Testis (tissue), 3 donors: ENCODE results near the gene SCARB1. TPM values are rescaled to one million over a fixed set of nuclear protein-coding genes. Genes with fewer than 3 reads are reported as not detected.
A peak's percentile ranks its signal among the peaks of the same experiment; 100 is the strongest.
"Not testable (repeated sequence)": the region's sequence is repeated elsewhere in the genome, so short reads cannot be mapped to it uniquely, and the experiment has no call there.

Experiments
- DNase-seq: peaks from one replicate; pipeline ENCODE4 v3.0.0-alpha.2; 2019
- H3K27ac ChIP-seq, 2 donors: fragments of 200-600 bp; sonication (generic); one replicate each; pipeline ENCODE4 v1.5.1; 2019
- H3K27me3 ChIP-seq: fragments of 200-600 bp; sonication (generic); one replicate; pipeline ENCODE4 v1.5.1; 2019
- H3K36me3 ChIP-seq: fragments of 200-600 bp; sonication (generic); one replicate; pipeline ENCODE4 v1.5.1; 2017; ENCODE audit warnings: low read depth; ENCODE audit errors: missing control alignments
- H3K4me1 ChIP-seq: fragments of 200-600 bp; sonication (generic); one replicate; pipeline ENCODE4 v1.5.1; 2019
- H3K4me3 ChIP-seq, 2 donors: fragments of 200-600 bp; sonication (generic); one replicate each; pipeline ENCODE4 v1.5.1; 2017 to 2019
- H3K9me3 ChIP-seq: fragments of 200-600 bp; sonication (generic); one replicate; pipeline ENCODE4 v1.5.1; 2017
- CTCF ChIP-seq, 3 experiments: fragments of 450-650 bp in 2 of 3; fragments of 200-600 bp in 1 of 3; sonication (generic) in 1 of 3; IDR thresholded peaks; one replicate each; pipeline ENCODE4 v1.5.1; 2016 to 2019; ENCODE audit warnings: antibody characterized with exemption in 3 of 3, mild to moderate bottlenecking in 2 of 3, moderate library complexity in 1 of 3
- POLR2A ChIP-seq: fragments of 450-650 bp; IDR thresholded peaks from one replicate; pipeline ENCODE4 v1.6.1; 2017; ENCODE audit warnings: antibody characterized with exemption, mild to moderate bottlenecking, moderate library complexity
- WGBS, 2 donors: methylation state at CpG; one replicate each; pipeline ENCODE4 v1.1.5; 2018; 5-methylcytosine and 5-hydroxymethylcytosine counted together
- intact Hi-C: fragments of 100-400 bp; cut with DNase I; formaldehyde crosslinking; loops from one replicate; pipeline ENCODE4 v1.15.1; 2023; ENCODE audit warnings: low total_unique reads
- polyA plus RNA-seq: library from polyadenylated mRNA; stranded (reverse); fragments of 350-450 nt; fragmentation: Illumina TruSeq; extraction: RNeasy Lipid Tissue Mini Kit (QIAGEN cat#74804); gene quantifications from one replicate; pipeline ENCODE4 v1.2.3, GENCODE V29; 2014; ENCODE audit warnings: low read depth, low replicate concordance; ENCODE audit not compliant: insufficient read depth
- total RNA-seq, 2 donors: library from RNA; depleted of rRNA; stranded (reverse); fragments of >200 nt; gene quantifications; one replicate each; pipeline ENCODE4 v1.2.3, GENCODE V29; 2016

Gene SCARB1
- total and polyA plus RNA-seq, 3 donors from 2014 or later, result 46.9 to 116 (median 73.6) TPM

- no peaks in the 10 kb centered on the region for H3K27me3 ChIP-seq
- peaks cover 13% of the 10 kb centered on the region for H3K4me1 ChIP-seq
- H3K9me3 ChIP-seq, result no peaks in the 10 kb centered on the region
- 67 to 71% methylated on average over 3 of the region's 3 CpGs for WGBS, 2 donors
- H3K27ac ChIP-seq, result no peak overlapping the region
- H3K36me3 ChIP-seq, result no peaks in the 10 kb centered on the region
- H3K4me3 ChIP-seq, result no peak overlapping the region
- no peak for TF ChIP-seq POLR2A
- no peak for TF ChIP-seq CTCF (IDR thresholded peaks at IDR 0.05)
- intact Hi-C loops, result no loop called here
- no peak for DNase-seq
These were observed 37.3 kb upstream of the SCARB1 start for GRCh38 chr12:124901003-124901402.

- H3K9me3 ChIP-seq, H3K27me3 ChIP-seq, intact Hi-C loops, DNase-seq, H3K36me3 ChIP-seq, H3K4me3 ChIP-seq, H3K27ac ChIP-seq: not testable (repeated sequence)
- peaks cover 13% of the 10 kb centered on the region for H3K4me1 ChIP-seq
- 91% methylated on average over 8 of the region's 8 CpGs for WGBS, 2 donors
These were observed 36.7 kb upstream of the SCARB1 start for GRCh38 chr12:124900345-124900795.

- Histone ChIP-seq H3K27me3 (no peaks in the 10 kb centered on the region), H3K27ac (peak overlapping the region in 1 of 2 donors; percentile 14), H3K4me3 (no peak overlapping the region), H3K9me3 (no peaks in the 10 kb centered on the region), H3K4me1 (peaks cover 5% of the 10 kb centered on the region), H3K36me3 (no peaks in the 10 kb centered on the region)
- DNase-seq, result no peak
- intact Hi-C loops, result no loop called here
- WGBS, 2 donors, result 34 to 40% methylated on average over 5 of the region's 5 CpGs
- TF ChIP-seq POLR2A (no peak), CTCF (IDR thresholded peaks at IDR 0.05) (no peak)
These were observed 35.2 kb upstream of the SCARB1 start for GRCh38 chr12:124898923-124899294.

GRCh38 chr12:124898200-124898922 is 34.7 kb upstream of the SCARB1 start:
- Histone ChIP-seq H3K36me3 (no peaks in the 10 kb centered on the region), H3K4me3 (no peak overlapping the region), H3K27me3 (no peaks in the 10 kb centered on the region), H3K4me1 (peaks cover 5% of the 10 kb centered on the region), H3K9me3 (no peaks in the 10 kb centered on the region), H3K27ac (peak overlapping the region in 1 of 2 donors; percentile 14)
- no peak for TF ChIP-seq POLR2A
- peak; percentile 40 to 63 (median 48) for TF ChIP-seq CTCF (IDR thresholded peaks at IDR 0.05)
- intact Hi-C loops, result no loop called here
- WGBS, 2 donors, result 30 to 50% methylated on average over 18 of the region's 18 CpGs
- peak; percentile 78 for DNase-seq

GRCh38 chr12:124896461-124896860 is 32.8 kb upstream of the SCARB1 start:
- intact Hi-C loops, result no loop called here
- no peak for TF ChIP-seq POLR2A
- TF ChIP-seq CTCF (IDR thresholded peaks at IDR 0.05), result no peak

More at GRCh38 chr12:124896461-124896860, 32.8 kb upstream of the SCARB1 start:
- Histone ChIP-seq H3K36me3 (no peaks in the 10 kb centered on the region), H3K27me3 (no peaks in the 10 kb centered on the region), H3K27ac (no peak overlapping the region), H3K4me1 (peaks cover 5% of the 10 kb centered on the region), H3K9me3 (no peaks in the 10 kb centered on the region), H3K4me3 (no peak overlapping the region)
- no peak for DNase-seq
- 75 to 81% methylated on average over 5 of the region's 5 CpGs for WGBS, 2 donors
